ENCODE results near the gene NECAB3.

The NECAB3 gene

GRCh38 chr20:33687370-33687915 is 13.2 kb upstream of the NECAB3 start:
- H3K4me3 ChIP-seq (ENCODE audit: low read length): no peak overlapping the region
- no peaks in the 10 kb centered on the region for H3K36me3 ChIP-seq (replicated peaks; ENCODE audit: insufficient read depth, low read length)
- H3K9me2 ChIP-seq (replicated peaks; ENCODE audit: insufficient read depth, low read length): no peaks in the 10 kb centered on the region
- peaks cover 14% of the 10 kb centered on the region for H3K4me1 ChIP-seq (ENCODE audit: low read length)
- H3K4me2 ChIP-seq (ENCODE audit: low read depth, low read length): no peak overlapping the region
- no peak for TF ChIP-seq CTCF (IDR thresholded peaks at IDR 0.05; ENCODE audit: low read length)
- no peak for TF ChIP-seq EZH2phosphoT487 (IDR thresholded peaks at IDR 0.05; ENCODE audit: low read length)
- no peak for TF ChIP-seq EZH2 (optimal IDR thresholded peaks at IDR 0.05; ENCODE audit: low read depth, low read length)
- no peaks in the 10 kb centered on the region for H4K20me1 ChIP-seq (ENCODE audit: insufficient read depth, low read length)
- no peak overlapping the region for H3K27ac ChIP-seq (ENCODE audit: low read length)
- H3K79me2 ChIP-seq (ENCODE audit: low read length): peaks cover 31% of the 10 kb centered on the region
- H2AFZ ChIP-seq (ENCODE audit: low read length): 0 out of 2 replicates have a peak overlapping the region, but pooled peaks have one; percentile 7
- peak; percentile 5 for DNase-seq
- peaks cover 10% of the 10 kb centered on the region for H3F3A ChIP-seq (ENCODE audit: insufficient read depth, low read length)
- H3K9me3 ChIP-seq (replicated peaks; ENCODE audit: insufficient read depth, low read length): no peaks in the 10 kb centered on the region
- H3K27me3 ChIP-seq (replicated peaks; ENCODE audit: insufficient read depth, low read length): no peaks in the 10 kb centered on the region
- no peak overlapping the region for H3K9ac ChIP-seq (ENCODE audit: low read length)

GRCh38 chr20:33686984-33687366 is 12.7 kb upstream of the NECAB3 start:
- H2AFZ ChIP-seq (ENCODE audit: low read length): peak overlapping the region; percentile 100
- peak overlapping the region; percentile 58 for H3K4me3 ChIP-seq (ENCODE audit: low read length)
- no peaks in the 10 kb centered on the region for H3K27me3 ChIP-seq (replicated peaks; ENCODE audit: insufficient read depth, low read length)
- no peak for TF ChIP-seq CTCF (IDR thresholded peaks at IDR 0.05; ENCODE audit: low read length)
- no peak for TF ChIP-seq EZH2phosphoT487 (IDR thresholded peaks at IDR 0.05; ENCODE audit: low read length)
- TF ChIP-seq EZH2 (optimal IDR thresholded peaks at IDR 0.05; ENCODE audit: low read depth, low read length): no peak
- H4K20me1 ChIP-seq (ENCODE audit: insufficient read depth, low read length): no peaks in the 10 kb centered on the region
- peaks cover 36% of the 10 kb centered on the region for H3K79me2 ChIP-seq (ENCODE audit: low read length)
- no peak for DNase-seq
- peaks cover 10% of the 10 kb centered on the region for H3F3A ChIP-seq (ENCODE audit: insufficient read depth, low read length)
- peaks cover 14% of the 10 kb centered on the region for H3K4me1 ChIP-seq (ENCODE audit: low read length)
- H3K9me2 ChIP-seq (replicated peaks; ENCODE audit: insufficient read depth, low read length): no peaks in the 10 kb centered on the region
- no peaks in the 10 kb centered on the region for H3K9me3 ChIP-seq (replicated peaks; ENCODE audit: insufficient read depth, low read length)
- H3K4me2 ChIP-seq (ENCODE audit: low read depth, low read length): peak overlapping the region; percentile 82
- H3K9ac ChIP-seq (ENCODE audit: low read length): no peak overlapping the region
- H3K36me3 ChIP-seq (replicated peaks; ENCODE audit: insufficient read depth, low read length): no peaks in the 10 kb centered on the region
- H3K27ac ChIP-seq (ENCODE audit: low read length): no peak overlapping the region

- Histone ChIP-seq H4K20me1 (ENCODE audit: insufficient read depth, low read length) (no peaks in the 10 kb centered on the region), H3K9me3 (replicated peaks; ENCODE audit: insufficient read depth, low read length) (no peaks in the 10 kb centered on the region), H3K9ac (ENCODE audit: low read length) (peak within 1 kb of the TSS; percentile 90), H3K79me2 (ENCODE audit: low read length) (peaks cover 41% of the 10 kb centered on the region), H3F3A (ENCODE audit: insufficient read depth, low read length) (peaks cover 10% of the 10 kb centered on the region), H3K4me2 (ENCODE audit: low read depth, low read length) (peak within 1 kb of the TSS; percentile 82), H3K27ac (ENCODE audit: low read length) (peak within 1 kb of the TSS; percentile 87), H3K9me2 (replicated peaks; ENCODE audit: insufficient read depth, low read length) (no peaks in the 10 kb centered on the region), H3K27me3 (replicated peaks; ENCODE audit: insufficient read depth, low read length) (no peaks in the 10 kb centered on the region), H3K4me1 (ENCODE audit: low read length) (peaks cover 14% of the 10 kb centered on the region), H3K4me3 (ENCODE audit: low read length) (peak within 1 kb of the TSS; percentile 92), H3K36me3 (replicated peaks; ENCODE audit: insufficient read depth, low read length) (no peaks in the 10 kb centered on the region), H2AFZ (ENCODE audit: low read length) (peak within 1 kb of the TSS; percentile 100)
- TF ChIP-seq EZH2phosphoT487 (IDR thresholded peaks at IDR 0.05; ENCODE audit: low read length) (no peak), CTCF (IDR thresholded peaks at IDR 0.05; ENCODE audit: low read length) (peak; percentile 27)
- DNase-seq: peak; percentile 97
Observed at GRCh38 chr20:33686100-33686983, 12.1 kb upstream of the NECAB3 start, which contains the start of gene E2F1. Gene E2F1, minus strand, starts transcription at chr20:33686385. Its CDS starts 121 bp downstream, at chr20:33686264.

Measured in MM.1S (cell line).